Endodermal cell (in vitro differentiated cells): ENCODE results near the gene DCC. TPM values are rescaled to one million over a fixed set of nuclear protein-coding genes. Genes with fewer than 3 reads are reported as not detected.

Experiments
- DNase-seq: peaks from one replicate; pipeline ENCODE4 v3.0.0-alpha.2; 2017
- H3K27ac ChIP-seq: 2 replicates; pipeline ENCODE4 v1.5.1; 2013; ENCODE audit warnings: mild to moderate bottlenecking, low read depth, low read length, moderate library complexity
- H3K27me3 ChIP-seq: 2 replicates; pipeline ENCODE4 v1.6.1; 2013; ENCODE audit warnings: mild to moderate bottlenecking, low read length, moderate library complexity; ENCODE audit not compliant: insufficient read depth, control insufficient read depth, poor library complexity, severe bottlenecking
- H3K36me3 ChIP-seq: 2 replicates; pipeline ENCODE4 v1.7.0; 2013; ENCODE audit warnings: mild to moderate bottlenecking, low read length, moderate library complexity; ENCODE audit not compliant: control insufficient read depth, insufficient read depth
- H3K4me1 ChIP-seq: one replicate; pipeline ENCODE4 v1.7.0; 2013; ENCODE audit warnings: low read length; ENCODE audit not compliant: control insufficient read depth, insufficient read depth
- H3K4me3 ChIP-seq: 2 replicates; pipeline ENCODE4 v1.5.1; 2013; ENCODE audit warnings: mild to moderate bottlenecking, low read length, moderate library complexity
- H3K9ac ChIP-seq: 2 replicates; pipeline ENCODE4 v1.6.1; 2013; ENCODE audit warnings: mild to moderate bottlenecking, low read length, moderate library complexity; ENCODE audit not compliant: poor library complexity, severe bottlenecking; ENCODE audit errors: extremely low read depth
- H3K9me3 ChIP-seq: 2 replicates; pipeline ENCODE4 v1.6.1; 2013; ENCODE audit warnings: mild to moderate bottlenecking, low read length, moderate library complexity; ENCODE audit not compliant: control insufficient read depth
- H3K27ac Mint-ChIP-seq: 2 replicates; pipeline ENCODE4 v1.8.0; 2020; ENCODE audit warnings: mixed read lengths
- H3K27me3 Mint-ChIP-seq: 2 replicates; pipeline ENCODE4 v1.8.0; 2021; ENCODE audit warnings: mild to moderate bottlenecking, mixed read lengths; ENCODE audit not compliant: insufficient read depth
- H3K36me3 Mint-ChIP-seq: 2 replicates; pipeline ENCODE4 v1.8.0; 2020; ENCODE audit warnings: low read depth, mixed read lengths
- H3K4me1 Mint-ChIP-seq: 2 replicates; pipeline ENCODE4 v1.8.0; 2020; ENCODE audit warnings: mixed read lengths
- H3K4me3 Mint-ChIP-seq: 2 replicates; pipeline ENCODE4 v1.8.0; 2020; ENCODE audit warnings: mild to moderate bottlenecking, moderate library complexity, mixed read lengths
- H3K9me3 Mint-ChIP-seq: 2 replicates; pipeline ENCODE4 v1.8.0; 2020; ENCODE audit warnings: mild to moderate bottlenecking, mixed read lengths
- CTCF ChIP-seq: fragments of 200-600 bp; sonication (generic); conservative IDR thresholded peaks from 2 replicates; pipeline ENCODE4 v1.5.0; 2021; ENCODE audit warnings: antibody characterized with exemption, mild to moderate bottlenecking
- WGBS, 2 experiments: methylation state at CpG; one replicate each; pipeline versions ENCODE4 v1.1.5 to v1.1.7; 2013; ENCODE audit warnings: missing lambda C conversion rate in 2 of 2, mixed read lengths in 1 of 2; ENCODE audit not compliant: insufficient coverage in 1 of 2, insufficient read length in 1 of 2; 5-methylcytosine and 5-hydroxymethylcytosine counted together
- total RNA-seq, 2 donors: library from RNA; stranded (reverse); fragmentation: NEBNext Ultra II Directional in 1 of 2; extraction: Animal tissue kit (Norgen Biotek cat#: 25700) in 1 of 2; gene quantifications; 2 replicates in 1 of 2; 3 replicates in 1 of 2; pipeline ENCODE4 v1.2.1, GENCODE V29; 2021

DCC gene
- total RNA-seq, 2 donors from 2014 or later = 0.77 to 0.97 TPM

DNA sequence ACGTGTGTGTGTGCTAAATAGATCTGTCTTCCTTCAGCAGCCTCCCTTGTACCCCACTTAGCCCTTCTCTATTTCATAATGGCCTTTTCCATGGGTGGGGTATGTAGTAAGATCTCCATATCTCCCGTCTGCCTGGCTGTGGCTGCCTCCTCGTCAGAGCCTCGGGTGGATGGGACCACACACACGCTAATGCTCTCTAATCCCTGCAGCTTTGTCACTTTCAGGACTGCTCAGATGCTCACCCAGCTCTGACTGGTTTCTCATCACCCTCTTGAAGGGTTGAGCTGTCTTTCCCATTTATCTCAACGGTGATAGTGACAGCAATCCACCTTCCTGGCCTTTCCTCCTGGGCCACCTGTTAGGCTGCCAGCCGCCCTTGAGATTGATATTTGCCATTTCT is 95.3 kb downstream of the DCC start:
- Histone ChIP-seq H3K27me3 (peaks cover 94% of the 10 kb centered on the region), H3K9me3 (no peaks in the 10 kb centered on the region), H3K36me3 (no peaks in the 10 kb centered on the region), H3K4me3 (no peak overlapping the region), H3K4me1 (no peaks in the 10 kb centered on the region), H3K9ac (no peak overlapping the region), H3K27ac (no peak overlapping the region)
- Mint-ChIP-seq H3K27ac (no peak overlapping the region), H3K27me3 (peaks cover 80% of the 10 kb centered on the region), H3K36me3 (no peaks in the 10 kb centered on the region), H3K4me1 (peaks cover 11% of the 10 kb centered on the region), H3K9me3 (no peaks in the 10 kb centered on the region), H3K4me3 (no peak overlapping the region)
- WGBS, 2 experiments = 87 to 97% methylated on average over 6 of the region's 7 CpGs
- TF ChIP-seq CTCF = no peak
- DNase-seq = no peak

- Mint-ChIP-seq H3K4me1 (peaks cover 11% of the 10 kb centered on the region), H3K27ac (no peak overlapping the region), H3K9me3 (no peaks in the 10 kb centered on the region), H3K27me3 (peaks cover 80% of the 10 kb centered on the region), H3K36me3 (no peaks in the 10 kb centered on the region), H3K4me3 (no peak overlapping the region)
- DNase-seq = no peak
- TF ChIP-seq CTCF = no peak
- H3K9me3 ChIP-seq = no peaks in the 10 kb centered on the region
- H3K9ac ChIP-seq = no peak overlapping the region
- H3K36me3 ChIP-seq = no peaks in the 10 kb centered on the region
- no peak overlapping the region for H3K4me3 ChIP-seq
- H3K27ac ChIP-seq = no peak overlapping the region
- H3K27me3 ChIP-seq = peaks cover 94% of the 10 kb centered on the region
- no peaks in the 10 kb centered on the region for H3K4me1 ChIP-seq
These were observed 97.2 kb downstream of the DCC start for GRCh38 chr18:52437161-52437560.

- DNase-seq = no peak
- Mint-ChIP-seq H3K27me3 (peaks cover 92% of the 10 kb centered on the region), H3K36me3 (no peaks in the 10 kb centered on the region), H3K4me1 (peaks cover 11% of the 10 kb centered on the region), H3K4me3 (no peak overlapping the region), H3K9me3 (no peaks in the 10 kb centered on the region), H3K27ac (no peak overlapping the region)
- no peak overlapping the region for H3K4me3 ChIP-seq
- H3K36me3 ChIP-seq = no peaks in the 10 kb centered on the region
- no peaks in the 10 kb centered on the region for H3K9me3 ChIP-seq
- no peaks in the 10 kb centered on the region for H3K4me1 ChIP-seq
- TF ChIP-seq CTCF = no peak
- WGBS, 2 experiments = 53% methylated on average over 2 of the region's 4 CpGs; no CpG with 5 or more reads in 1 of the 2 experiments
- H3K27me3 ChIP-seq = peaks cover 95% of the 10 kb centered on the region
- no peak overlapping the region for H3K27ac ChIP-seq
- no peak overlapping the region for H3K9ac ChIP-seq
These were observed 99.5 kb downstream of the DCC start for GRCh38 chr18:52439457-52439856.
